GM18867 (cell line): ENCODE results near the gene ZNF740.

Source experiments
- ATAC-seq: cut with Tn5 transposase; IDR thresholded peaks from one replicate; pipeline ENCODE4 v1.9.1; 2021; ENCODE audit warnings: mild to moderate bottlenecking, moderate library complexity; ENCODE audit not compliant: unreplicated experiment

Gene ZNF740

GRCh38 chr12:53241623-53242412, 61.3 kb downstream of the ZNF740 start:
- ATAC-seq, result no peak

- ATAC-seq, result no peak
Observed at GRCh38 chr12:53244337-53244736, 63.8 kb downstream of the ZNF740 start.
